NCI-H1092 treated with DMSO at 0.1 percent for 48 hours (cell line): ENCODE data around the gene GPR148.

Source experiments
- DNase-seq: peaks from one replicate; lab custom pipeline; 2025; lab: John Stamatoyannopoulos, UW

Gene GPR148

DNA sequence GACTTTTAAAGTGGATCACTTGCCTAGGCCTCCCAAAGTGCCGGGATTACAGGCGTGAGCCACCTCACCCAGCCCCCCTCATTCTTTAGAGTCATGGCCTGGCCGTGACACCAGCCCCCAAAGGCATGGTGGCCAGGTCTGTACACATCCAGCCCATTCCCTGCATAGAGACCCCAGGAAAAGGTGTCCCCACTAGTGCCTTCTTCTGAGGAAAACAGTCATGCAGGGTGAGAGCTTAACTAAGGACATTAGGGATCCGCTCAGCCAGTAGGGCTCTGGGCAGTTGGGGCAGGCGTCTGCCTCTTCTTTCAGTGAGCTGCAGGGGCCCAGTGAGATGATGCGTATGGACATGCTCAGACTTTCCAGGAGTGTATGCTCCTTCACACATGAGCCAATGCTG, 20.8 kb downstream of the GPR148 start:
- DNase-seq = no peak

DNA sequence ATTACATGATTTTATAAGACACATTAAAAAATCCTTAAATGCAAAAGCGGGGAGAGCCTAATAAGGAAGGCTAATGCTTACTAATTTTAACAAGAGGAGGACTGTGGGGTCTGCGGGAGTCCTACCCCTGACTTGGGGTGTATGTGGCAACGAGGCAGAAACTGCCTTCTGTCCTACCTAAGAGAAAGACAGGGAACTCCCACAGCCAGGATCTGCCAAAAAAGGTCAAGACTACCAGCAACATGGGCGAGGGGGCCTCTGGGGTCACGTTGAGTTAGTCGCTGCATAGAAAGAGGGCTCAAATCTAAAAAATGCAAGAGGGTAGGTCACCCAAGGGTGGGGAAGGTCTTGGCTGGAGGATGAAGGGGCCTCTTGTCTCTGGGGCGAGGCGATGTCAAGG, 25.9 kb downstream of the GPR148 start:
- DNase-seq = no peak

- DNase-seq = peak; percentile 29
Observed at GRCh38 chr2:130755256-130756052, 26.6 kb downstream of the GPR148 start, which contains the start of gene AMER3. AMER3 (plus strand) TSS chr2:130755540; CDS start chr2:130762073, 6,533 bp downstream.

DNA sequence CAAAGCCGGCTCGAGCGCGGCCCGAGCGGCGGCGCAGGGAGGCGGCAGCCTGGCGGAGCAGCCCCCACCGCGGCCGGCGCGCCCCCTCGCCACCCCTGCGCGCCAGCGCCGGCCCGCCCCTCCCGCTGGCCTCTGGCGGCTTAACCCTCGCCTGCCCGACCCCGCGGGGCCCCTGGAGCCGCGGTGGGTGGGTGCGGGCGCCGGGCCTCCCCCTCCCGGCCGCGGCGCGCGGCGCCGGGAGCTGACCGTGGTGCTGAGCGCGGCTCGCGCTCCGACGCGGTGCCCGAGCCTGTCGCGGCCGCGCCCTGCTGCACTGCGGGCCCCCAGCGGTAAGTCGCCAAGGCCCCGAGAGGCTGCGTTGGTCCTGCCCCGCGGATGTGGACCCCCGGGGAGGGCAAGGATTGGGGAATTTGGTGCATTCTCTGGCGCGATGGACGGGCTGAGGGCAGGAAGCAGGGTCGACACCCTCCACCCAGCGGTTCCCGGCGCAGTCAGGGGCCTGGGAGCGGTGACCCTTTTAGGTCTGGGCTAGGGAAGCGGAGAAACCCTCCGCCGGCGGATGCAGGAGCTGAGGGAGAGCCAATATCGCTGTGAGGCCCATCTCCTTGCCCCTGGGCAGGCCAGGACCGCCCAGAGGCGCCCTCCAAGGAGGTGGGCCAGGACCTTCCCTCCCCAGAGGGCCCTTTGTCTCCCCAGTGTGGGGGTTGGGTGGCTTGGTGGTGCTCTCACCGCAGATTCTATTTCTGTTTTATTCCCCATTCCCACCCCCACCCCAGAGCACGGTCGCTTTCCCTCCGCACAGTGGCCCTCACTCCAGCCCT, 27.4 kb downstream of the GPR148 start:
- DNase-seq = peak; percentile 29

DNA sequence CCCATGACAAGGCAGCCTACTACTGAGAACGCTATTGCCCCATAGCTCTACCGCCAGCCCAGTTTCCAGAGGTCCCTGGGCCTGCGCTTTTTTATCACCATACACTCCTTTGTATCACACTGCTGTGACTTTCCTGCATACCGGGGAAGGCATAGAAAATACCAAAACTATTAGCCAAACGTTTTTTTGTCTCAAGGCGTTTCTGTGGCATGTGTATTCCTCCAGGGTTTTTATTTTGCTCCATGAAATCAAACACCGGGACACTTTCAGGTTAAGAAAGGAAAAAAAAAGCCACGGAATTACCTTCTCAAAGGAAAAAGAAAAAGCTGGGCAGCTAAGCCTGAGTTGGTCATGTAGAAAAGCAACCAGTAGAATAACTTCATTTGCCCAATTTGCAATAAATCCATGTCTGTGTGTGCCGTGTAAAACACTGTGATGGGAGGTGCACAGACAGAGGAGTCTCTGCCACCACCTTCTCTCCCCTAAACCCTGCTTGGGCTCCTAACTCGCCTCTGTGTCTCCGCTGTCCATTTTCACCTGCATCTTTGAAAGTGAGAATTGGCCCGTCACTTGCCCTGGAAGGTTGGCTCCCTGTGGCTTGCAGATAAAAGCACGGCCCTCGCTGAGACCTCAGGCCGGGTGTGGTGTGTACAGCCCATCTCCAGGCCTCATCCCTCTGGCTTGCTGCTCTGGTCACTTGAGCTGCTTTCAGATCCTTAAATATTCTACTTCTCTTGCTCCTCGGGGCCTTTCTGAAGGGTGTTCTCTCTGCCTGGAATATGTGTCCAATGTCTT, 28.2 kb downstream of the GPR148 start:
- no peak for DNase-seq

GRCh38 chr2:130759906-130760753, 31.3 kb downstream of the GPR148 start:
- DNase-seq = peak; percentile 58

DNA sequence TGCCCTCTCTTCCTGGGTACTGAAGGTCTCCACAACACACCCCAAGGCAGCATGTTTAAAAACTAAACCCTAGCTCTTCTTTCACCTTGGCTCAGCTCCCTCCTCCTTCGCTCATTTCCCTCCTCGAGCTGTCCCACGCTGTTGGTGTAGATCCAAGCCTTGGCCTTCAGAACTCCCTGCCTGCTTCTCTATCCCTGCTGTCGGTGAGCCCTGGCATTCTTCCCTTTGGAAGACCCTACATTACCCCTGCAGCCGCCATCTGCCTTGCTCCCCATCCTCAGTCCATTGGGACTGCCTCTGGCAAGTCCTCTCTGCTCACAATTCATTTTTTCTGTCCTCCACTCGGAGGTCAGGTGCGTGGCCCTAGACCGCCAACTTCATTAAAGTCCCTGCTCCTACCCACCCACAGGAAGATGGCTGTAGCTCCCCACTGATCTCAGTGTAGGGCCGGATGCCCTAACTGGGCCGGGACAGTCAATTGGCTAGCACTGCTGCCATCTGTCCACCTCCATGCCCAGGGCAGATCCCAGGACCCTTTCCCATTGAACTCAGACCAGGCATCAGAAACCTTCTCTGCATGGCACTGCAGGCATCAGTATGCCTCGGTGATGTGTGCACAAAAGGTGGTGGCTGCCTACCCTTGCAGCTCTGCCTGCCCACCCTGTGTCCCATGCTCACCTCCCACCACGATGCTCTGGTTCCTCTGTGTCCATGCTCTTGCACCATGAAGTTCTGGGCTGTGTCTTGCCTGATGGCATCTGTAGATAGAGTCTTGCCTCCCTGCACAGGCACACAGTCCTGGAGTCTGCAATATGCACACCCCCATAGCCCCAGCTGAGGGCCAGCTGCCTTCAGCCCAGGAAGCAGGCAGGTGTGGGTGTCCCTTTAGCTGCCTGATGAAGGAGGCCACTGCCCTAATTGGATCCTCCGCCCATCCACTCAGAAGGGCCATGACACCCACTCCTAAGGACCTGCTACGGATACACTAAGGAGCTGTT, 32.2 kb downstream of the GPR148 start:
- no peak for DNase-seq

- DNase-seq = no peak
Observed at GRCh38 chr2:130762031-130762909, 33.4 kb downstream of the GPR148 start.

DNA sequence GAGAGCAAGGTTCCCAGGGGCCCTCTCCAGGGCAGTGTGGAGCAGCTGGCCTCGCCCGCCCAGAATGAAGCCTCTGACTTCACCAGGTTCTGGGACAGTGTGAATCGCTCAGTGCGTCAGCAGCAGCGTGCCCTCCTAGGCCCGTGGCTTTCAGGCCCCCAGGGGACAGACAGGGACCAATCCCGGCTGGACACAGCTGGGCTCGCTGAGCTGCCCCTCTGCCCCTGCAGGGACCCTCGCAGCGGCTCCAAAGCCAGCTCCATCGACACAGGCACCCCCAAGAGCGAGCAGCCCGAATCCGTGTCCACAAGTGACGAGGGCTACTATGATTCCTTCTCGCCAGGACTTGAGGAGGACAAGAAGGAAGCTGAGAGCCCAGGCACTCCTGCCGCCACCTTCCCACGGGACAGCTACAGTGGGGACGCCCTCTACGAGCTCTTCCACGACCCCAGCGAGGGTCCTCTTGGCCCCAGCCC, 34.1 kb downstream of the GPR148 start:
- DNase-seq = no peak

DNA sequence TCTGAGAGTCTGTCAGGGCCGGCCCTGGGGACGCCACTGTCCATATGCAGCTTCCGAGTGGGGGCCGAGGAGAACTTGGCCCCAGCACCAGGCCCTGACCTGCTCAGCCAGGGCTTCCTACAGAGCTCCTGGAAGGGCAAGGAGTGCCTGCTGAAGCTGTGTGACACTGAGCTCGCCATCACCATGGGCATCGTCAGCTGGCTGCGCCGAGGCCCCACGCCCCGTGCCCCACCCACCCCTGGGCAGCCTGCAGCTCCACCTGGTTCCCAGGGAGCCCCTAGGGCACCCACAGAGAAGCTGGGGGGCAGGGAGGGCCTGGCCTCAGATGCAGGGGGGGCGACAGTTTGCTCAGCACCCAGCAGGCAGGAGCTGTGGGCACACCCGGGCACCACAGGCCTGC, 34.5 kb downstream of the GPR148 start:
- no peak for DNase-seq

- no peak for DNase-seq
Observed at GRCh38 chr2:130764035-130764820, 35.4 kb downstream of the GPR148 start.

- DNase-seq = no peak
Observed at GRCh38 chr2:130764821-130765115, 35.9 kb downstream of the GPR148 start.

- DNase-seq = no peak
Observed at GRCh38 chr2:130765464-130765863, 36.6 kb downstream of the GPR148 start.

GRCh38 chr2:130766037-130766436, 37.2 kb downstream of the GPR148 start:
- DNase-seq = no peak

GRCh38 chr2:130766711-130767407, 38.0 kb downstream of the GPR148 start:
- DNase-seq = no peak

DNA sequence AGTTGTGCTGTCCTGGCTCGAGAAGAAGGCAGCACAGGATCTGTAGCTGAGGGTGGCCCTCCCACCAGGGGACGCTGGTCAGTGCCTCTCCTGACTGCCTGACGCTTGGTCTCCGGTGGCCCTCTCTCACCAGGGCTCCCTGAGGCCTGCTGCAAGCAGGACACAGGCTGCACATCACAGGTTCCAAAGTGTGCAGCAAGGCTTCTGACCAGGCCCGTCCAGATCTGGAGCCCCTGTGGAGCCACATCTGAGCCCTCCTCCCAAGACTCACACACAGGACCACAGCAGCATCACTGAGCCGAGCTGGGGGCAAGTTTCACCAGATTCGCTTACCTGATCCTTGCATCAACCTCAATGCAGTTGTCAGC, 38.5 kb downstream of the GPR148 start:
- no peak for DNase-seq

- no peak for DNase-seq
Observed at GRCh38 chr2:130768191-130768855, 39.5 kb downstream of the GPR148 start.
